HepG2 (cell line): ENCODE measurements around the gene HYAL1. TPM values are rescaled to one million over a fixed set of nuclear protein-coding genes. Genes with fewer than 3 reads are reported as not detected.
A peak's percentile ranks its signal among the peaks of the same experiment; 100 is the strongest.

Experiments
- CREB1 ChIP-seq, 2 experiments: fragments of 450-650 bp in 1 of 2; IDR thresholded peaks; 2 replicates each; pipeline ENCODE4 v1.6.1; 2016 to 2017; ENCODE audit warnings: control low read depth in 1 of 2, mild to moderate bottlenecking in 1 of 2, missing compliant biosample characterization in 1 of 2, missing genetic modification characterization in 1 of 2
- KLF16 ChIP-seq, 2 experiments: sonication (generic) in 1 of 2; formaldehyde crosslinking in 1 of 2; IDR thresholded peaks; 2 replicates each; pipeline versions ENCODE4 v1.6.1 to v1.8.0; 2016 to 2023; ENCODE audit warnings: missing genetic modification reagents in 2 of 2, missing compliant biosample characterization in 1 of 2
- MZF1 ChIP-seq: sonication (generic); formaldehyde crosslinking; IDR thresholded peaks from 2 replicates; pipeline ENCODE4 v1.8.1; 2023; ENCODE audit warnings: mild to moderate bottlenecking, missing genetic modification reagents, borderline replicate concordance
- NFE2L1 ChIP-seq: sonication (generic); formaldehyde crosslinking; IDR thresholded peaks from 2 replicates; pipeline ENCODE4 v1.4.0; 2020; ENCODE audit warnings: missing genetic modification reagents, mild to moderate bottlenecking, borderline replicate concordance
- ZNF292 ChIP-seq: sonication (generic); formaldehyde crosslinking; IDR thresholded peaks from 2 replicates; pipeline ENCODE4 v1.8.1; 2022; ENCODE audit warnings: mild to moderate bottlenecking, low read depth, missing genetic modification reagents, borderline replicate concordance
- ZNF383 ChIP-seq: sonication (generic); formaldehyde crosslinking; IDR thresholded peaks from 2 replicates; pipeline ENCODE4 v1.4.0; 2020; ENCODE audit warnings: missing genetic modification reagents, mild to moderate bottlenecking, borderline replicate concordance
- ZNF550 ChIP-seq: sonication (generic); formaldehyde crosslinking; IDR thresholded peaks from 2 replicates; pipeline ENCODE4 v1.4.0; 2020; ENCODE audit warnings: mild to moderate bottlenecking, missing genetic modification reagents, borderline replicate concordance
- ZNF572 ChIP-seq: sonication (generic); formaldehyde crosslinking; IDR thresholded peaks from 2 replicates; pipeline ENCODE4 v1.5.1; 2020; ENCODE audit warnings: mild to moderate bottlenecking, missing genetic modification reagents
- ZNF749 ChIP-seq: sonication (generic); formaldehyde crosslinking; IDR thresholded peaks from 2 replicates; pipeline ENCODE4 v1.8.0; 2022; ENCODE audit warnings: mild to moderate bottlenecking, missing genetic modification reagents, moderate library complexity, borderline replicate concordance
- ZNF782 ChIP-seq: sonication (generic); formaldehyde crosslinking; IDR thresholded peaks from 2 replicates; pipeline ENCODE4 v1.4.0; 2020; ENCODE audit warnings: missing genetic modification reagents, mild to moderate bottlenecking, borderline replicate concordance
- polyA plus RNA-seq, 8 experiments: library from polyadenylated mRNA; depleted of rRNA in 3 of 8; stranded (reverse) in 7 of 8; unstranded in 1 of 8; fragments of >200 nt; fragmentation: Illumina TruSeq in 4 of 8; extraction: Trizol in 4 of 8; gene quantifications; 2 replicates each; pipeline versions ENCODE4 v1.2.1 to v1.2.3, GENCODE V29; 2011 to 2016; ENCODE audit warnings: low read depth in 4 of 8, missing spikeins in 1 of 8, mixed read lengths in 1 of 8; ENCODE audit not compliant: insufficient read depth in 1 of 8
- total RNA-seq, 5 experiments: library from RNA; depleted of rRNA; stranded (reverse); fragments of >200 nt; fragmentation: Illumina TruSeq; extraction: Trizol; gene quantifications; 2 replicates each; pipeline ENCODE4 v1.2.3, GENCODE V29; 2016; ENCODE audit warnings: low read depth in 1 of 5
- TF ChIP-seq, protein P1 (sequence below), 2 experiments: IDR thresholded peaks; 2 replicates each; pipeline ENCODE4 v1.6.1; 2011 to 2012; ENCODE audit warnings: low read length in 2 of 2, borderline replicate concordance in 1 of 2, low read depth in 1 of 2, mild to moderate bottlenecking in 1 of 2, moderate library complexity in 1 of 2
- TF ChIP-seq, protein P2 (sequence below): IDR thresholded peaks from 2 replicates; pipeline ENCODE4 v1.6.1; 2016; ENCODE audit warnings: missing genetic modification reagents, missing compliant biosample characterization
- TF ChIP-seq, protein P3 (sequence below): sonication (generic); formaldehyde crosslinking; IDR thresholded peaks from 2 replicates; pipeline ENCODE4 v1.4.0; 2020; ENCODE audit warnings: missing genetic modification reagents
- TF ChIP-seq, protein P4 (sequence below): sonication (generic); formaldehyde crosslinking; IDR thresholded peaks from 2 replicates; pipeline ENCODE4 v1.4.0; 2020; ENCODE audit warnings: missing genetic modification reagents, borderline replicate concordance
- TF ChIP-seq, protein P5 (sequence below): sonication (generic); formaldehyde crosslinking; IDR thresholded peaks from 2 replicates; pipeline ENCODE4 v1.9.0; 2022; ENCODE audit warnings: missing genetic modification reagents, mild to moderate bottlenecking, borderline replicate concordance

The HYAL1 gene
- total and polyA plus RNA-seq, 2 of the 13 experiments (the other 11 are each of a cell fraction or from before 2014, with no cell fraction given) = 76.5 to 193 TPM

DNA sequence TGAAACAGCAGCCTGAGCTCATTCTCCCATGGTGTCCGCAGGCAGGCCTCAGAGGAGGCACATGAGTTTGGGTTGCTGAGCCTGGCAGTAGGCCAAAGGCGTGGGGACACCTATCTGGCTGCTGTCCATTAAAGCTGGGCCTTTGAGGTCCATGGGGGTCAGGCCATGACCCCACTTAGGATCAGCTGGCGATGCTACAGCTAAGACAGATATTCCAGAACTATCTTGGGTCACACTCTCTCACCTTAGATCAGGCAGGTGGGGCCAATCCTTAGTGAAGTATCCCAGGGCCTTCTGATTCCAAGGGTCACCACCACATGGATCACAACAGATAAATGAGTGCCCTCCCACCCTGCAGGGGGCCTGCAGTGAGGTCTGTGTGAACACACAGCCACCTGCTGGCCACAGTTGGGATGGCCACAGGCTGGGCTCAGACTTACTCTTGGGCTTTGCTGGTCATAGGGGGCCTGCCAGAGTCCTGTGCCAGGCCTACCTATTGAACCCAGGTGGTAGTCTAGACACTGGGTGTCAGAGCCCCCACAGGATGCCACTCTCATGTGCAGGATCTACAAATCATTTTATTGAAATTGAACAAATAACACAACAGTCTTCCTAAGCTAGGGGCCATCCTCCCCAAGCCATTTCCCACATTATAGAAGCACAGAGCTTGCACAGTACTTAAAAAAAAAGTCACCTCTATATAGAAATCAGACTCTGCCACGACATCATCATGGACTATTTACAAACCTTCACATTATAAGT, 21.2 kb upstream of the HYAL1 start (continued):
- TF ChIP-seq, protein P1, sequence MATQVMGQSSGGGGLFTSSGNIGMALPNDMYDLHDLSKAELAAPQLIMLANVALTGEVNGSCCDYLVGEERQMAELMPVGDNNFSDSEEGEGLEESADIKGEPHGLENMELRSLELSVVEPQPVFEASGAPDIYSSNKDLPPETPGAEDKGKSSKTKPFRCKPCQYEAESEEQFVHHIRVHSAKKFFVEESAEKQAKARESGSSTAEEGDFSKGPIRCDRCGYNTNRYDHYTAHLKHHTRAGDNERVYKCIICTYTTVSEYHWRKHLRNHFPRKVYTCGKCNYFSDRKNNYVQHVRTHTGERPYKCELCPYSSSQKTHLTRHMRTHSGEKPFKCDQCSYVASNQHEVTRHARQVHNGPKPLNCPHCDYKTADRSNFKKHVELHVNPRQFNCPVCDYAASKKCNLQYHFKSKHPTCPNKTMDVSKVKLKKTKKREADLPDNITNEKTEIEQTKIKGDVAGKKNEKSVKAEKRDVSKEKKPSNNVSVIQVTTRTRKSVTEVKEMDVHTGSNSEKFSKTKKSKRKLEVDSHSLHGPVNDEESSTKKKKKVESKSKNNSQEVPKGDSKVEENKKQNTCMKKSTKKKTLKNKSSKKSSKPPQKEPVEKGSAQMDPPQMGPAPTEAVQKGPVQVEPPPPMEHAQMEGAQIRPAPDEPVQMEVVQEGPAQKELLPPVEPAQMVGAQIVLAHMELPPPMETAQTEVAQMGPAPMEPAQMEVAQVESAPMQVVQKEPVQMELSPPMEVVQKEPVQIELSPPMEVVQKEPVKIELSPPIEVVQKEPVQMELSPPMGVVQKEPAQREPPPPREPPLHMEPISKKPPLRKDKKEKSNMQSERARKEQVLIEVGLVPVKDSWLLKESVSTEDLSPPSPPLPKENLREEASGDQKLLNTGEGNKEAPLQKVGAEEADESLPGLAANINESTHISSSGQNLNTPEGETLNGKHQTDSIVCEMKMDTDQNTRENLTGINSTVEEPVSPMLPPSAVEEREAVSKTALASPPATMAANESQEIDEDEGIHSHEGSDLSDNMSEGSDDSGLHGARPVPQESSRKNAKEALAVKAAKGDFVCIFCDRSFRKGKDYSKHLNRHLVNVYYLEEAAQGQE (IDR thresholded peaks at IDR 0.05; ENCODE audit: borderline replicate concordance in 1 of 2, low read depth in 1 of 2, low read length in 2 of 2) = no peak
- TF ChIP-seq, protein P2, sequence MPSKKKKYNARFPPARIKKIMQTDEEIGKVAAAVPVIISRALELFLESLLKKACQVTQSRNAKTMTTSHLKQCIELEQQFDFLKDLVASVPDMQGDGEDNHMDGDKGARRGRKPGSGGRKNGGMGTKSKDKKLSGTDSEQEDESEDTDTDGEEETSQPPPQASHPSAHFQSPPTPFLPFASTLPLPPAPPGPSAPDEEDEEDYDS = peak; percentile 18; the same call in 1 of the 2 replicates
- TF ChIP-seq NFE2L1 = no peak
- TF ChIP-seq ZNF749 (CRISPR knock-in tag) = no peak
- TF ChIP-seq CREB1 (IDR thresholded peaks at IDR 0.05) = no peak
- TF ChIP-seq CREB1 (CRISPR knock-in tag; IDR thresholded peaks at IDR 0.05) = peak; percentile 50; the same call in 1 of the 2 replicates
- peak in 1 of 2 experiments; percentile 72; a peak in 2 of 4 replicates for TF ChIP-seq KLF16 (CRISPR knock-in tag; IDR thresholded peaks at IDR 0.05)
- no peak for TF ChIP-seq ZNF550 (CRISPR knock-in tag)
- TF ChIP-seq ZNF292 = no peak
- peak; percentile 62; the same call in 1 of the 2 replicates for TF ChIP-seq ZNF782
- TF ChIP-seq, protein P3, sequence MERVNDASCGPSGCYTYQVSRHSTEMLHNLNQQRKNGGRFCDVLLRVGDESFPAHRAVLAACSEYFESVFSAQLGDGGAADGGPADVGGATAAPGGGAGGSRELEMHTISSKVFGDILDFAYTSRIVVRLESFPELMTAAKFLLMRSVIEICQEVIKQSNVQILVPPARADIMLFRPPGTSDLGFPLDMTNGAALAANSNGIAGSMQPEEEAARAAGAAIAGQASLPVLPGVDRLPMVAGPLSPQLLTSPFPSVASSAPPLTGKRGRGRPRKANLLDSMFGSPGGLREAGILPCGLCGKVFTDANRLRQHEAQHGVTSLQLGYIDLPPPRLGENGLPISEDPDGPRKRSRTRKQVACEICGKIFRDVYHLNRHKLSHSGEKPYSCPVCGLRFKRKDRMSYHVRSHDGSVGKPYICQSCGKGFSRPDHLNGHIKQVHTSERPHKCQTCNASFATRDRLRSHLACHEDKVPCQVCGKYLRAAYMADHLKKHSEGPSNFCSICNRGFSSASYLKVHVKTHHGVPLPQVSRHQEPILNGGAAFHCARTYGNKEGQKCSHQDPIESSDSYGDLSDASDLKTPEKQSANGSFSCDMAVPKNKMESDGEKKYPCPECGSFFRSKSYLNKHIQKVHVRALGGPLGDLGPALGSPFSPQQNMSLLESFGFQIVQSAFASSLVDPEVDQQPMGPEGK = peak; percentile 95
- no peak for TF ChIP-seq MZF1 (CRISPR knock-in tag)
- TF ChIP-seq, protein P4, sequence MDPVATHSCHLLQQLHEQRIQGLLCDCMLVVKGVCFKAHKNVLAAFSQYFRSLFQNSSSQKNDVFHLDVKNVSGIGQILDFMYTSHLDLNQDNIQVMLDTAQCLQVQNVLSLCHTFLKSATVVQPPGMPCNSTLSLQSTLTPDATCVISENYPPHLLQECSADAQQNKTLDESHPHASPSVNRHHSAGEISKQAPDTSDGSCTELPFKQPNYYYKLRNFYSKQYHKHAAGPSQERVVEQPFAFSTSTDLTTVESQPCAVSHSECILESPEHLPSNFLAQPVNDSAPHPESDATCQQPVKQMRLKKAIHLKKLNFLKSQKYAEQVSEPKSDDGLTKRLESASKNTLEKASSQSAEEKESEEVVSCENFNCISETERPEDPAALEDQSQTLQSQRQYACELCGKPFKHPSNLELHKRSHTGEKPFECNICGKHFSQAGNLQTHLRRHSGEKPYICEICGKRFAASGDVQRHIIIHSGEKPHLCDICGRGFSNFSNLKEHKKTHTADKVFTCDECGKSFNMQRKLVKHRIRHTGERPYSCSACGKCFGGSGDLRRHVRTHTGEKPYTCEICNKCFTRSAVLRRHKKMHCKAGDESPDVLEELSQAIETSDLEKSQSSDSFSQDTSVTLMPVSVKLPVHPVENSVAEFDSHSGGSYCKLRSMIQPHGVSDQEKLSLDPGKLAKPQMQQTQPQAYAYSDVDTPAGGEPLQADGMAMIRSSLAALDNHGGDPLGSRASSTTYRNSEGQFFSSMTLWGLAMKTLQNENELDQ = no peak
- TF ChIP-seq ZNF572 (CRISPR knock-in tag) = no peak
- TF ChIP-seq, protein P5, sequence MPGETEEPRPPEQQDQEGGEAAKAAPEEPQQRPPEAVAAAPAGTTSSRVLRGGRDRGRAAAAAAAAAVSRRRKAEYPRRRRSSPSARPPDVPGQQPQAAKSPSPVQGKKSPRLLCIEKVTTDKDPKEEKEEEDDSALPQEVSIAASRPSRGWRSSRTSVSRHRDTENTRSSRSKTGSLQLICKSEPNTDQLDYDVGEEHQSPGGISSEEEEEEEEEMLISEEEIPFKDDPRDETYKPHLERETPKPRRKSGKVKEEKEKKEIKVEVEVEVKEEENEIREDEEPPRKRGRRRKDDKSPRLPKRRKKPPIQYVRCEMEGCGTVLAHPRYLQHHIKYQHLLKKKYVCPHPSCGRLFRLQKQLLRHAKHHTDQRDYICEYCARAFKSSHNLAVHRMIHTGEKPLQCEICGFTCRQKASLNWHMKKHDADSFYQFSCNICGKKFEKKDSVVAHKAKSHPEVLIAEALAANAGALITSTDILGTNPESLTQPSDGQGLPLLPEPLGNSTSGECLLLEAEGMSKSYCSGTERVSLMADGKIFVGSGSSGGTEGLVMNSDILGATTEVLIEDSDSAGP (CRISPR knock-in tag) = peak; percentile 76
- 0 out of 2 replicates have a peak, but pooled peaks have one; percentile 25 for TF ChIP-seq ZNF383 (CRISPR knock-in tag)
